HPDE6-E6E7 (cell line): ENCODE data around the gene SMIM35.

Experiments used
- DNase-seq: peaks from one replicate; pipeline ENCODE4 v3.0.0; 2011; ENCODE audit warnings: missing footprints; ENCODE audit errors: extremely low spot score

The SMIM35 gene

DNA sequence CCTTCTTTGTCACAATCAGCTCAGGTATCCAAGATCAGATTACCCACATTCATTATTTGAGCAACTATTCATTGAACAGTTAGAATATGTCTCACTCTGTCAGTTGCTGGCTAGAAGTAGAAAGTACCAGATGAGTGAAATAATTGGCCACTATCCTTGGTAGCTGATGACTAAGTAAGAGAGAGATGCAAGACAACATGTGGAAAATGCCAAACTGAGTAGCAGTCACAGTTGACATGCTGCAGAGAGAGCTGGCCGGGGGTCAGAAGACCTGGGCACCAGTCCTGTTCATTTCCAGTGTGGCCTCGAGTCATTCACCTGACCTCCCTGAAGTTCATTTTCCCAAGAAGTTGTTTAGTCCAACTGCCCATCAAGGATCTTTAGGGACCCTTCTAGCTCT lies 22.5 kb upstream of the SMIM35 start:
- no peak for DNase-seq

DNA sequence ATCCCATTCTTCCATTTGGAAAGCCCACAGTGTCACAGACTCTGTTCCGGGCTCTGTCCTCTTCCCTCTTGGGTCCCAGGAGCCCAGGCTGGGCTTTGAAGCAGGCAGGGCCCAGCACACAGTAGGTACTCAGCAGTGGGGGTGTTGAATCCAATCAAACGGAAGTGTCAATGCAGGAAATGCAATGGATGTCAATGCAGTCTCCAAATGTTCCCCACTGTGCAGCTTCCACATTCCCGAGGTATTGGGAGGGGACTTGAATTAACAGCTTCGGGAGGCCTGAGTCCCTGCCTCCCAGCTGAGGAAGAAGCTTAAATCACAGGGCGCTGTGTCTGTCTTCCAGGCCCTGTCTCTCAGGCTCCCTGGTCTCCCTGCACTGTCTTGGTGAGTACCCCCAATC lies 21.8 kb upstream of the SMIM35 start:
- DNase-seq: no peak

GRCh38 chr11:118106789-118107335 lies 20.1 kb upstream of the SMIM35 start:
- DNase-seq: no peak

GRCh38 chr11:118105657-118106305 lies 19.0 kb upstream of the SMIM35 start:
- no peak for DNase-seq

GRCh38 chr11:118104491-118104890 lies 17.7 kb upstream of the SMIM35 start:
- no peak for DNase-seq

DNA sequence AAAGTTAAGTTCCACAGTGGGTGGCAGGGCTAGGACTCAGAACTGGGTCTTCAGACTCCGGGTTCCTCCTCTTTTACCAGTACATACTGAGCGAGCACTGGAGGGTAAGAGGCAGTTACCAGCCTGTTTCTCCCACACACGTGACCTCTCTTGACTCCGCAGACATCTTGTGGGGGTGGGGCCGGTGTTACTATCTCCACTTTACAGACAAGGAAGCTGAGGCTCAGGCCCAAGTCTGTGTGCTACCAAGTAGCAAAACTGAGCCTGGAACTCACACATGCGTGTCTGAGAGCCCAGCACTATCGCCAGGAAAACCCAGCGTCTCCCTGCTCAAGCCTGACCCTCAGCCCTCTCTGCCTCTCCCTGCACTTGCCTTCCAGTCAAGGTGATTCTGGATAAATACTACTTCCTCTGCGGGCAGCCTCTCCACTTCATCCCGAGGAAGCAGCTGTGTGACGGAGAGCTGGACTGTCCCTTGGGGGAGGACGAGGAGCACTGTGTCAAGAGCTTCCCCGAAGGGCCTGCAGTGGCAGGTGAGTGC lies 16.0 kb upstream of the SMIM35 start:
- DNase-seq: no peak

GRCh38 chr11:118100691-118101232 lies 14.0 kb upstream of the SMIM35 start:
- no peak for DNase-seq

GRCh38 chr11:118099838-118100556 lies 13.2 kb upstream of the SMIM35 start:
- DNase-seq: no peak

- DNase-seq: no peak
These were observed 12.5 kb upstream of the SMIM35 start for GRCh38 chr11:118098996-118099837.

DNA sequence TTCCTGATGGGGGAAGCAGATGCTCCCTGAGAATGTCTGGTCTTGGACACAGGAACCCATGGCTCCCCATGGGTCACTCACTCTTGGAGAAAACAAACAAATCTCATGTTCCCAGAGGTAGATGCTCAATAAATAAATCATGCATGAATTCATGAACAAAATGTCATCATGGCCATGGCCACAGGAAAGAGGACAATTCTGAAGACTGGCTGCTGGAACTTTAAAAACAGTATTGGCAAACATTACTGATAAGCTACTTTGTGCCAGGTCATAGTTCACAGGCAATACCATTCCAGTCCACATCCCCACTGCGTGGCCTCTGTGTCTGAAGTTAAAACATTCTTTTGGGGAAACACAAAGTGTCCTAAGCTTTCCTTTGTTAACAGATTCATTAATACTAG lies 9.2 kb upstream of the SMIM35 start:
- DNase-seq: no peak

DNA sequence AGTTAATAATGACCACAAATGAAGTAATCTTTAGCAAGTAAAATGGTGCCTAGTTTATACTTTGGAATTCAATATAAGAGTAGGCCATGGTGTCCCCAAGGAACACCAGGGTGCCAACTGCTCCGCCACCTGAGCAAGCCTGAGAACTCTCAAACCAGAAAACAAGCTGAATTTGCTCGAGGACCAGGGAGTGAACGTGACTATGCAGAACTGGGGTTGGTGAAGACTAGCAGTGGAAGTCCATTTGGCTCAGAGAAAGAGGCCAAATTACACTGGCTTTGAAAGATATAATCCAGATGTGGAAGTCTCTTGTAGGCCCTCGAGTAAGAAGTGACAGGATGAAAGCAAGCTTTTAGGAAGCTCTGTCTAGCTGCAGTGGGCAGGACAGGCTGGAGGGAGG lies 8.7 kb upstream of the SMIM35 start:
- no peak for DNase-seq

GRCh38 chr11:118092907-118093571 lies 6.3 kb upstream of the SMIM35 start:
- no peak for DNase-seq

DNA sequence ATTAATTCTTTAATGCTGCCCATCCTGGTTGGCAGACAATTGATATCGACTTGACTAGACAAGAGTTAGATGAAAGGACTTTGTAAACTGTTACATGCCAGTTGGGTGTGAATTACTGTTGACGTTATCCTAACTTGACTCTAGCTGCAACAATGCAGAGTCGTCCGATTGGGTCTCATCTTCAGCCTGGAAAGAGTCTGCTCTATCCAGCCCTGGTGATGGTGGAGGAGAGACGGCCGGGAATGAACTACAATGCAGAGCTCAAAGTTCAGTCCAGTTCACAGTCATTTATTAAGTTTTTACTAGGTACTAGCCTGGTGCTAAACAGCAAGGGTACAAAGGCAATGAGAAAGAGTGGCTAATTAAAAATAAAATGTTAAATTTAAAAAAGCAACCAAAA lies 4.9 kb upstream of the SMIM35 start:
- DNase-seq: no peak

DNA sequence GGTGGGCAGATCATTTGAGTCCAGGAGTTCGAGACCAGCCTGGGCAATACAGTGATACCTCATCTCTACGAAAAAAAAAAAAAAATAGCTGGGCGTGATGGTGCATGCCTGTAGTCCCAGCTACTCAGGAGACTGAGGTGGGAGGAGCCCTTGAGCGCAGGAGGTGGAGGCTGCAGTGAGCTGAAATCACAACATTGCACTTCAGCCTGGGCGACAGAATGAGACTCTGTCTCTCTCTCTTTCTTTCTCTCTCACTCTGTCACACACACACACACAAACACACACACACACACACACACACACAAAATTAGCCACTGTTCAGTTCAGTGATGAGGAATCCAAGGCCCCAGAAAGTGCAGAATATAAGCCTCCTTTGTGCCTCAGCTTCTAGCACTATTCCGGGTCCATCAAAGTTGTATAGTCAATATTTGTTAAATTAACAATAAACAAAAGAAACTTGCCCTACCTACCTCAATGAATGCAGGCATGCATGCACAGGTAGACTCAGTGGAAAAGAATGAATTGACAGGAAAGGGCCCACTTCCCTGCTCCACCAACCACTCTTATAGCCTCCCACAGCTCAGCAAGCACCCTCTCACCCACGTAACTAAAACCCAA lies 3.9 kb upstream of the SMIM35 start:
- no peak for DNase-seq

DNA sequence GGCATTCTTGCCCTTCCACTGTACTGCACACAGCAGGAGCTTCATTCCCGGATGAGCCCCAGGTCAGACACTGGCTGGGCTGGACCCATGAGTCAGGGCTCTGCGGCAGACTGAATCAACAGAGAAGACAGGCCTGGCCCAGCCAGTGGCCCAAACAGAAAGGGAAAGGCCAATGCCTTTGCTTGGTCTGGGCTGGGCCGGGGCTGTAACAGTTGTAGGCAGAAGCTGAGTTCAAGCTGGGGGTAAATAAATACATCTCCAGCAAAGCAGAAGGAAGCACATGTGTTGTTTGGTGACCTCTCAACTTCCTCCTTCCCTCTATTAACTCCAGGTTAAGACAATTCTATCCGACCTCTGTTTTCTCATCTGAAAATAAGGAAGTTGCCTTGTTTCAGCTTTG lies 1.8 kb upstream of the SMIM35 start:
- DNase-seq: peak; percentile 69

- no peak for DNase-seq
These were observed 1.2 kb upstream of the SMIM35 start for GRCh38 chr11:118087931-118088330.

DNA sequence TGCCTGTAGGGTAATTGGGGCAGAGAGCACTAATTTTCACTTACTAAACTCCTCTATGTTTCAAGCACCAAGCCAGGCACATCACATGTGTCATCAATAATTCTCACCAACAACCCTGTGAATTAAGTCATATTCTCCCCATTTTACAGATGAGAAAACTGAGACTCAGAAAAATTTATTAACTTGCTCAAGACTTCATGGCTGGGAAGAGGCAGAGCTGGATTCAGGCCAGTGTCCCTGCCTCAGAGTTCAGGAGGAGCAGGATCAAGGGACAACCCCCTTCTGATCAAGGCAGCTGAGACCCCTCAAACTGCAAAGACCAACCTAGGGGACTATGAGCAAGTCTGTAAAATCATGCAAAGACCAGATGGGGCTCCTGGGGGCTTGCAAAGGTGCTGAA lies 2.1 kb downstream of the SMIM35 start:
- no peak for DNase-seq

DNA sequence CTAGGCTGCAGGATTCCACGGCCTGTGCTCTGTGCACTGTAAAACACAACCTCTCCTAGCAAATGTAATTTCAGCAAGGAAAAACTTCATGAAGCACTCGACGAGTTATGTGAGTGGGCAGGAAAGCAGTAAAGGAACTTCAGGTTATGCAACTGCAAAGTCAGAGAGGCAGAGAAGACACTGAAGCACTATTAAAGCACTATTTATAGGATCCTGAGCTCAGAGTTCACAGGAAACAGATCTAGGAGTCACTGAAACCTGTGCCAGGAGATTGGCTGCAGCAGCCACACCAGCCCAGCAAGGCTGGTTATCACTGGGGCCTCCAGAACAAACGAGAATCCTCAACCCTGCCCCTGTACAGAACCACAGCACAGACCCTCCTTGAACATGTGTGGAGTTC lies 2.5 kb downstream of the SMIM35 start:
- no peak for DNase-seq

- DNase-seq: no peak
These were observed 3.7 kb downstream of the SMIM35 start for GRCh38 chr11:118082880-118083552.

GRCh38 chr11:118081241-118081958 lies 5.4 kb downstream of the SMIM35 start:
- no peak for DNase-seq
